H1 (cell line): ENCODE measurements around the gene SRSF6. TPM values are rescaled to one million over a fixed set of nuclear protein-coding genes. Genes with fewer than 3 reads are reported as not detected.

Experiments
- CTCF ChIA-PET: fragments of 300-600 bp; sonication (Branson Sonifier 250); formaldehyde crosslinking; loops from one replicate; lab custom pipeline; 2021; ENCODE audit not compliant: partially characterized antibody; lab: Charles Lee
- POLR2A ChIA-PET: fragments of 300-600 bp; sonication (Branson Sonifier 250); formaldehyde crosslinking; loops from one replicate; lab custom pipeline; 2021; ENCODE audit warnings: inconsistent platforms; ENCODE audit not compliant: partially characterized antibody; lab: Charles Lee
- DNase-seq, 2 experiments: peaks; one replicate each; pipeline versions ENCODE4 v3.0.0 to v3.0.0-alpha.2; 2010 to 2022; ENCODE audit warnings: low spot score in 2 of 2, low read depth in 1 of 2, mixed read lengths in 1 of 2
- FAIRE-seq: peaks from 2 replicates; lab custom pipeline; 2011; peaks lifted over from hg19 to GRCh38; lab: Jason Lieb, UNC
- H2AFZ ChIP-seq: 2 replicates; pipeline ENCODE4 v1.8.1; 2012; ENCODE audit warnings: low read length, inconsistent platforms
- H2AK5ac ChIP-seq: 2 replicates; pipeline ENCODE4 v1.6.1; 2013; ENCODE audit warnings: low read depth, low read length
- H2BK120ac ChIP-seq: replicated peaks from 2 replicates; pipeline ENCODE3; 2013; ENCODE audit warnings: low read depth, low read length, inconsistent platforms
- H2BK12ac ChIP-seq: 2 replicates; pipeline ENCODE4 v1.6.1; 2013; ENCODE audit warnings: low read depth, low read length
- H2BK15ac ChIP-seq: 2 replicates; pipeline ENCODE4 v1.6.1; 2013; ENCODE audit warnings: low read length
- H2BK20ac ChIP-seq: 2 replicates; pipeline ENCODE4 v1.6.1; 2013; ENCODE audit warnings: low read length
- H2BK5ac ChIP-seq: 2 replicates; pipeline ENCODE4 v1.6.1; 2013; ENCODE audit warnings: low read depth, low read length
- H3K14ac ChIP-seq: 2 replicates; pipeline ENCODE4 v1.6.1; 2013; ENCODE audit warnings: inconsistent platforms; ENCODE audit not compliant: insufficient read length
- H3K18ac ChIP-seq: 2 replicates; pipeline ENCODE4 v1.6.1; 2013; ENCODE audit warnings: low read length; ENCODE audit errors: extremely low read depth
- H3K23ac ChIP-seq: 2 replicates; pipeline ENCODE4 v1.6.1; 2013; ENCODE audit warnings: inconsistent platforms; ENCODE audit not compliant: insufficient read length
- H3K23me2 ChIP-seq: 2 replicates; pipeline ENCODE4 v1.6.1; 2013; ENCODE audit warnings: low read depth, low read length
- H3K27ac ChIP-seq: 2 replicates; pipeline ENCODE4 v1.6.1; 2011; ENCODE audit warnings: low read depth, low read length, inconsistent platforms
- H3K27me3 ChIP-seq, 4 experiments: replicated peaks in 1 of 4; 1 replicate in 1 of 4; 2 replicates in 3 of 4; pipeline versions ENCODE4 v1.6.1 to v1.8.1; 2011 to 2013; ENCODE audit warnings: low read length in 3 of 4, mild to moderate bottlenecking in 3 of 4, inconsistent platforms in 2 of 4, mixed read lengths in 2 of 4, moderate library complexity in 1 of 4; ENCODE audit not compliant: control insufficient read depth in 3 of 4, insufficient read depth in 3 of 4; ENCODE audit errors: extremely low read depth in 1 of 4
- H3K36me3 ChIP-seq, 4 experiments: 2 replicates each; pipeline versions ENCODE4 v1.6.1 to v1.8.1; 2011 to 2013; ENCODE audit warnings: mild to moderate bottlenecking in 4 of 4, low read length in 3 of 4, moderate library complexity in 2 of 4, control low read depth in 1 of 4, inconsistent platforms in 1 of 4; ENCODE audit not compliant: insufficient read depth in 4 of 4, control insufficient read depth in 2 of 4
- H3K4ac ChIP-seq: replicated peaks from 2 replicates; pipeline ENCODE3; 2013; ENCODE audit warnings: low read length, low read depth, mixed read lengths, inconsistent platforms; ENCODE audit not compliant: insufficient read length
- H3K4me1 ChIP-seq, 4 experiments: replicated peaks in 1 of 4; 1 replicate in 1 of 4; 2 replicates in 3 of 4; pipeline versions ENCODE4 v1.6.1 to v1.8.1; 2011 to 2013; ENCODE audit warnings: low read length in 3 of 4, inconsistent platforms in 2 of 4, mixed read lengths in 1 of 4; ENCODE audit not compliant: insufficient read depth in 4 of 4, control insufficient read depth in 3 of 4
- H3K4me2 ChIP-seq, 2 experiments: 2 replicates each; pipeline versions ENCODE4 v1.6.1 to v1.8.1; 2011 to 2013; ENCODE audit warnings: low read depth in 2 of 2, low read length in 2 of 2, control low read depth in 1 of 2, inconsistent platforms in 1 of 2, mild to moderate bottlenecking in 1 of 2; ENCODE audit not compliant: insufficient read depth in 1 of 2
- H3K4me3 ChIP-seq, 4 experiments: fragments of 200-600, 300-600 bp in 1 of 4; sonication (generic), shearing (Covaris generic), sonication (Bioruptor Twin) in 1 of 4; 2 replicates each; pipeline versions ENCODE4 v1.5.1 to v1.8.1; 2011 to 2016; ENCODE audit warnings: low read length in 4 of 4, low read depth in 3 of 4, control low read depth in 2 of 4, inconsistent platforms in 2 of 4, mild to moderate bottlenecking in 2 of 4, mixed read lengths in 1 of 4, moderate library complexity in 1 of 4; ENCODE audit not compliant: insufficient read depth in 2 of 4; ENCODE audit errors: extremely low read depth in 1 of 4
- H3K56ac ChIP-seq: replicated peaks from 2 replicates; pipeline ENCODE3; 2013; ENCODE audit warnings: low read depth, mild to moderate bottlenecking, mixed read lengths, low read length, inconsistent platforms; ENCODE audit not compliant: insufficient read length
- H3K79me1 ChIP-seq: 2 replicates; pipeline ENCODE4 v1.6.1; 2013; ENCODE audit warnings: low read depth, low read length, control low read depth
- H3K79me2 ChIP-seq, 2 experiments: 2 replicates each; pipeline versions ENCODE4 v1.6.1 to v1.8.1; 2012 to 2013; ENCODE audit warnings: low read length in 2 of 2, mild to moderate bottlenecking in 2 of 2, inconsistent platforms in 1 of 2; ENCODE audit not compliant: insufficient read depth in 2 of 2, control insufficient read depth in 1 of 2
- H3K9ac ChIP-seq, 4 experiments: replicated peaks in 1 of 4; 1 replicate in 1 of 4; 2 replicates in 3 of 4; pipeline versions ENCODE4 v1.6.1 to v1.8.1; 2011 to 2013; ENCODE audit warnings: low read depth in 3 of 4, low read length in 3 of 4, control low read depth in 2 of 4, mild to moderate bottlenecking in 2 of 4, moderate library complexity in 2 of 4, inconsistent platforms in 1 of 4; ENCODE audit errors: extremely low read depth in 1 of 4
- H3K9me3 ChIP-seq, 2 experiments: 2 replicates each; pipeline versions ENCODE4 v1.6.1 to v1.8.1; 2012 to 2013; ENCODE audit warnings: mild to moderate bottlenecking in 2 of 2, moderate library complexity in 2 of 2, control low read depth in 1 of 2, inconsistent platforms in 1 of 2, low read depth in 1 of 2, low read length in 1 of 2, mixed read lengths in 1 of 2; ENCODE audit not compliant: insufficient read depth in 2 of 2
- H4K20me1 ChIP-seq, 2 experiments: replicated peaks in 1 of 2; 2 replicates each; pipeline versions ENCODE3 to v1.8.1; 2011 to 2013; ENCODE audit warnings: inconsistent platforms in 2 of 2, low read length in 2 of 2, mild to moderate bottlenecking in 1 of 2; ENCODE audit not compliant: insufficient read depth in 2 of 2, control insufficient read depth in 1 of 2
- H4K5ac ChIP-seq: 2 replicates; pipeline ENCODE4 v1.6.1; 2013; ENCODE audit warnings: low read length, low read depth, mixed read lengths, inconsistent platforms; ENCODE audit not compliant: insufficient read length
- H4K8ac ChIP-seq: 2 replicates; pipeline ENCODE4 v1.8.0; 2013; ENCODE audit warnings: mild to moderate bottlenecking, moderate library complexity, low read length, inconsistent platforms; ENCODE audit not compliant: insufficient read depth; ENCODE audit errors: extremely low read depth
- H4K91ac ChIP-seq: replicated peaks from 2 replicates; pipeline ENCODE3; 2013; ENCODE audit warnings: low read length, mixed read lengths, inconsistent platforms; ENCODE audit not compliant: insufficient read length
- BACH1 ChIP-seq: IDR thresholded peaks from 2 replicates; pipeline ENCODE4 v1.6.1; 2012; ENCODE audit warnings: low read length, improper control_type of control experiment
- EGR1 ChIP-seq: IDR thresholded peaks from 2 replicates; pipeline ENCODE4 v1.6.1; 2011; ENCODE audit warnings: low read depth, low read length, borderline replicate concordance
- EZH2 ChIP-seq: fragments of 200-600 bp; sonication (generic); IDR thresholded peaks from 2 replicates; pipeline ENCODE4 v1.7.1; 2012; ENCODE audit warnings: low read depth, mild to moderate bottlenecking, moderate library complexity, low read length, inconsistent platforms; ENCODE audit not compliant: severe bottlenecking
- KDM5A ChIP-seq: fragments of 200-600 bp; IDR thresholded peaks from 2 replicates; pipeline ENCODE4 v1.7.1; 2012; ENCODE audit warnings: mild to moderate bottlenecking, low read length, inconsistent platforms, mixed read lengths
- POLR2AphosphoS5 ChIP-seq: IDR thresholded peaks from 2 replicates; pipeline ENCODE4 v1.6.1; 2011; ENCODE audit warnings: low read depth, low read length
- RXRA ChIP-seq: IDR thresholded peaks from 2 replicates; pipeline ENCODE4 v1.6.1; 2011; ENCODE audit warnings: low read depth, mild to moderate bottlenecking, low read length, moderate library complexity; ENCODE audit not compliant: insufficient read depth
- TAF1 ChIP-seq: IDR thresholded peaks from 2 replicates; pipeline ENCODE4 v1.6.1; 2011; ENCODE audit warnings: mild to moderate bottlenecking, low read depth, low read length
- ZNF274 ChIP-seq: IDR thresholded peaks from 2 replicates; pipeline ENCODE4 v1.7.0; 2012; ENCODE audit warnings: low read length, borderline replicate concordance; ENCODE audit errors: extremely low read depth
- WGBS, 2 experiments: shearing (Covaris generic) in 1 of 2; methylation state at CpG; one replicate each; pipeline versions ENCODE4 v1.1.6 to v1.1.7; 2013 to 2015; ENCODE audit warnings: low lambda C conversion rate in 2 of 2, mixed read lengths in 2 of 2, inconsistent platforms in 1 of 2, low coverage in 1 of 2, missing lambda C conversion rate in 1 of 2; ENCODE audit not compliant: insufficient replicate concordance in 2 of 2, insufficient coverage in 1 of 2, insufficient read length in 1 of 2; ENCODE audit errors: extremely low coverage in 1 of 2, missing lambda C conversion rate in 1 of 2; 5-methylcytosine and 5-hydroxymethylcytosine counted together
- long read RNA-seq, 2 experiments: library from RNA in 1 of 2; library from capped mRNA in 1 of 2; stranded (forward); transcript quantifications; one replicate each; pipeline ENCODE4 v2.0.0, GENCODE V29; 2021; ENCODE audit warnings: inconsistent platforms in 1 of 2
- polyA minus RNA-seq, 3 experiments: library from RNA; depleted of rRNA, polyadenylated mRNA; stranded (reverse); fragments of >200 nt; gene quantifications; 1 replicate in 2 of 3; 2 replicates in 1 of 3; pipeline ENCODE4 v1.2.3, GENCODE V29; 2011
- polyA plus RNA-seq, 7 experiments: library from polyadenylated mRNA; depleted of rRNA in 3 of 7; stranded (reverse) in 5 of 7; unstranded in 2 of 7; fragments of >200 nt in 5 of 7; fragments of 200-250 nt in 2 of 7; gene quantifications; 1 replicate in 5 of 7; 2 replicates in 1 of 7; 4 replicates in 1 of 7; pipeline versions ENCODE4 v1.2.1 to v1.2.3, GENCODE V29; 2011 to 2013; ENCODE audit warnings: missing spikeins in 2 of 7, mixed read lengths in 2 of 7
- total RNA-seq: library from RNA; stranded (reverse); fragmentation: NEBNext Ultra II Directional; extraction: Animal tissue kit (Norgen Biotek cat#: 25700); gene quantifications from 2 replicates; pipeline ENCODE4 v1.2.1, GENCODE V29; 2021

Gene SRSF6
- total RNA-seq (165 and 171 TPM in 2 replicates), polyA plus RNA-seq (2011; rRNA removed) (38.5 and 48.0 TPM in 2 replicates), polyA minus RNA-seq (2011; rRNA and poly(A)+ RNA removed) (103 and 125 TPM in 2 replicates)
- polyA plus RNA-seq (2011; cell fraction: cytosol; rRNA removed): 85.2 TPM
- polyA plus RNA-seq (2011; cell fraction: nucleus; rRNA removed): 72.6 TPM
- 94.8 to 126 TPM (median 106 TPM) in 4 replicates for polyA plus RNA-seq (2012, experiment 1 of 2)
- polyA plus RNA-seq (2012, experiment 2 of 2): 25.7 TPM
- 103 TPM for polyA plus RNA-seq (2013, experiment 1 of 2)
- polyA plus RNA-seq (2013, experiment 2 of 2): 96.2 TPM
- polyA minus RNA-seq (2011; cell fraction: cytosol; rRNA and poly(A)+ RNA removed): 75.4 TPM
- polyA minus RNA-seq (2011; cell fraction: nucleus; rRNA and poly(A)+ RNA removed): 91.8 TPM
- long read RNA-seq, experiment 1, full-length matches to known transcripts: 6 of 61 reads
- long read RNA-seq, experiment 1, partial matches to known transcripts: 30 of 61 reads
- long read RNA-seq, experiment 1, other reads (novel, unspliced or antisense): 25 of 61 reads
- long read RNA-seq, experiment 2, full-length matches to known transcripts: 23 of 28 reads
- long read RNA-seq, experiment 2, partial matches to known transcripts: 4 of 28 reads
- long read RNA-seq, experiment 2, other reads (novel, unspliced or antisense): 1 of 28 reads

DNA sequence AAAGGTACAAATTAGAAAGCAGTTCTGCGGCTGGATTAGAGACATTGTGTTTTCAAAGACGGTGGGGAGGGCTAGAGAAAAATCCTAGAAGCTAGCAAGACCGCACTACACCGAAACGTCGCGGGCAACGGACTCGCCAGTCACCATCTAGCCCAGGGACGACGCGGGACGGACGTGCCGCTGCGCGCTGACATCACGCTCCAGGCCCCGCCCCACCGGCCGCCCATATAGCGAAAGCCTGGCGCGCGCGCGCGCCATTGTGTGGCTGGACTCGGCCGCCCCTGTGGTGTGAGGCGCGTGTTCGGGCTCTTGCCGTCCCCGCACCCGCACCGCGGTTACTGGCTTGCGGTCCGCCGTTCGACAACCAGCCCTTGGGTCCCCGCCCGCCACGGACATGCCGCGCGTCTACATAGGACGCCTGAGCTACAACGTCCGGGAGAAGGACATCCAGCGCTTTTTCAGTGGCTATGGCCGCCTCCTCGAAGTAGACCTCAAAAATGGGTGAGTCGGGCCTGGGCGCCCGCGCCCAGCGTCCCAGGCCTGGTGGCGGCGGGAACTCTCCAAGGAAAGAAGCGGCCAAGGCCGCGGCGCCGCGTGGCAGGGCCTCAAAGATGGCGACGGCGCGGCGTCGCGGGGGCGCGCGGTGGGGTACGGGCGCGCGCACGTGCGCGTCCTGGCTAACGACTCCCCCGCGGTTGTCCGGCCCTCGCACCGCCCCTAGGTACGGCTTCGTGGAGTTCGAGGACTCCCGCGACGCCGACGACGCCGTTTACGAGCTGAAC lies at the start of gene SRSF6:
TSS of gene SRSF6 (plus strand) at position 257 of the 782 bp plus-strand sequence. CDS start at position 395, 138 bp downstream.
- H2AK5ac ChIP-seq: peak within 1 kb of the TSS; percentile 99
- 0% methylated on average over 65 of the region's 101 CpGs; no CpG with 5 or more reads in 1 of the 2 experiments for WGBS, 2 experiments
- H4K5ac ChIP-seq: peak within 1 kb of the TSS; percentile 99
- no peak within 1 kb of the TSS; the same call in none of the 2 replicates for H2BK12ac ChIP-seq
- peaks cover 0 to 4% (median 0%) of the 10 kb centered on the region in 4 experiments; a peak in 2 of 7 replicates for H3K4me1 ChIP-seq
- ChIA-PET CTCF (interaction anchor here (1.2 to 2.4 kb wide), 2 partner anchors 9 to 65 kb away, joined by 3 to 8 read pairs; no protein-coding TSS in a partner anchor), POLR2A (interaction anchor here (0.6 to 5.2 kb wide), 60 partner anchors 8 to 830 kb away, joined by 3 to 81 read pairs (median 5); partner anchors contain the start of genes IFT52, L3MBTL1, MYBL2 and SGK2)
- H3K79me1 ChIP-seq: 0 out of 2 replicates have a peak, but pooled peaks cover 2% of the 10 kb centered on the region
- peak within 1 kb of the TSS; percentile 98 for H3K4ac ChIP-seq
- H3K9me3 ChIP-seq: no peaks in the 10 kb centered on the region
- no peak within 1 kb of the TSS for H2BK20ac ChIP-seq
- H2AFZ ChIP-seq: peak within 1 kb of the TSS; percentile 36; the same call in 1 of the 2 replicates
- FAIRE-seq: no peak
- no peak within 1 kb of the TSS for H3K23ac ChIP-seq
- H4K91ac ChIP-seq: peak within 1 kb of the TSS; percentile 97
- H3K14ac ChIP-seq: no peak within 1 kb of the TSS
- H3K9ac ChIP-seq: peak within 1 kb of the TSS; percentile 99 to 100 (median 100)
- peak within 1 kb of the TSS; percentile 90 to 99 (median 96) for H3K4me3 ChIP-seq
- no peaks in the 10 kb centered on the region for H3K27me3 ChIP-seq
- peak within 1 kb of the TSS; percentile 95 for H3K56ac ChIP-seq
- peak within 1 kb of the TSS; percentile 90 for H3K18ac ChIP-seq
- peak within 1 kb of the TSS; percentile 72 to 93 for H3K4me2 ChIP-seq
- H2BK120ac ChIP-seq: peak within 1 kb of the TSS; percentile 78
- H2BK15ac ChIP-seq: peak within 1 kb of the TSS; percentile 83; the same call in 1 of the 2 replicates
- H3K79me2 ChIP-seq: peaks cover 10 to 36% of the 10 kb centered on the region in 2 experiments
- DNase-seq: peak; percentile 47 to 96
- H4K20me1 ChIP-seq: peaks cover 0 to 3% of the 10 kb centered on the region in 2 experiments
- H3K23me2 ChIP-seq: peaks cover 3% of the 10 kb centered on the region; the same call in 1 of the 2 replicates
- peak within 1 kb of the TSS; percentile 100 for H3K27ac ChIP-seq
- peaks cover 18 to 39% (median 34%) of the 10 kb centered on the region in 4 experiments for H3K36me3 ChIP-seq
- H4K8ac ChIP-seq: peak within 1 kb of the TSS; percentile 100
- peak within 1 kb of the TSS; percentile 100 for H2BK5ac ChIP-seq
- no peak for TF ChIP-seq EZH2
- peak; percentile 26; the same call in 1 of the 2 replicates for TF ChIP-seq EGR1
- TF ChIP-seq BACH1: peak; percentile 4; the same call in 1 of the 2 replicates
- peak; percentile 47; the same call in 1 of the 2 replicates for TF ChIP-seq KDM5A
- TF ChIP-seq TAF1: peak; percentile 99
- TF ChIP-seq POLR2AphosphoS5: peak; percentile 95
- no peak for TF ChIP-seq ZNF274
- no peak for TF ChIP-seq RXRA
